Posterior vena cava (tissue), 2 donors: ENCODE measurements around the gene FAM174B. TPM values are rescaled to one million over a fixed set of nuclear protein-coding genes. Genes with fewer than 3 reads are reported as not detected.
"Not testable (repeated sequence)": the region's sequence is repeated elsewhere in the genome, so short reads cannot be mapped to it uniquely, and the experiment has no call there.

ENCODE experiments used
- DNase-seq: peaks from one replicate; pipeline ENCODE4 v3.0.0-alpha.2; 2020; ENCODE audit warnings: low spot score
- intact Hi-C, 2 donors: fragments of 100-400 bp; cut with DNase I; formaldehyde crosslinking; loops; one replicate each; pipeline versions ENCODE4 v1.14.1 to v1.14.2; 2022 to 2023
- total RNA-seq, 2 donors: library from RNA; stranded (reverse); fragmentation: NEBNext Ultra II Directional; extraction: Animal tissue kit (Norgen Biotek cat#: 25700); gene quantifications; one replicate each; pipeline ENCODE4 v1.2.1, GENCODE V29; 2021
- donor health status: DM: yes; HTN: yes; CAD: no.
- donor health status: DM: yes; HTN: yes; CAD: no.

Gene FAM174B
- total RNA-seq, 2 donors from 2014 or later: 8.0 to 9.0 TPM

DNA sequence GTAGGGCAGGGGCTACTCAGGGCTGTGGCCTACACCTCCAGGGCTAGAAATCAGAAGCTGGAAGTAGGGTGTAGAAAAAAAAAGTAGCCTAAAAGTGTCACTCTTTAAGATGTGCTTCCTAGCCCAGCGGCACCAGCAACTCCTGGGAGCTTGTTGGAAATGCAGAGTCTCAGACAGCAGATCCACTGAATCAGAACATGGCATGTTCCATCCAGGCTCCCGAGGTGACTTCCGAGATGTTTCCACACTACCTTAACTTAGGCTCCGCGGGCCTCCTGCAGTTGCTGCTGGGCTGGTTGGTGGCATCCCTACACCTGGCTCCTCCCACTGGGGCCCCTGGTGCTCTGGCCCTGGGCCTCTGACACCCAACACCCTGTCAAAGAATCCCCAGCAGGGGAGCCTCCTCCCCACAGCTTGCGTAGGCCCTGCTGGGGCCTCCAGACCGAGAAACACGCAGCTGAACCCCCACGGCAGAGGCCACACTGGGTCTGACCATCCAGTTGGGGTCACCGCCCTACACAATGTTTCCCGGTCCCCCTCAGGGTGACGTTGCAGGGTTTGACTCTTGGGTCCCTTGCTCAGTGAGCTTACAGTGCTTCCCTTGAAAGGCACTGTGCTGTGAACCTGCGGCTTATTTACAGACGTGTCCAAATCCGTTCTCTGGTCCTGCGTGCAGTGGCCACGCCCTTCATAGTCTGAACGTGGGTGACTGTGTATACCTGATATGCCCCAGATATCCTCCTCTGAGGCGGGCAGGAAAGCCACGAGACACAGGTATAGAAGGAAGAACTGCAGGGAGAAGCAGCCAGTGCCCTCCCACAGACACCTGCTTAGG is 46.5 kb downstream of the FAM174B start:
- DNase-seq: peak; percentile 66
- intact Hi-C loops: loop anchor here in 1 of 2 donors (10.0 kb wide), 1 partner anchor 1856 kb away; no protein-coding TSS in a partner anchor

DNA sequence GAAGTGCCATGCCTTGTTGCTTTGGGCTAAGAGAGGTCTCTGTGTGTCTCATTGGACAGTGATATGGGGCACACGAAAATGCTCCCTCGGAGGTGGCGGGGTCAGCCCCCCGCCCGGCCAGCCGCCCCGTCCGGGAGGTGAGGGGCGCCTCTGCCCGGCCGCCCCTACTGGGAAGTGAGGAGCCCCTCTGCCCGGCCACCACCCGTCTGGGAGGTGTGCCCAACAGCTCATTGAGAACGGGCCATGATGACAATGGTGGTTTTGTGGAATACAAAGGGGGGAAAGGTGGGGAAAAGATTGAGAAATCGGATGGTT is 48.8 kb downstream of the FAM174B start:
- intact Hi-C loops: loop anchor here in 1 of 2 donors (10.0 kb wide), 1 partner anchor 1858 kb away; no protein-coding TSS in a partner anchor
- not testable (repeated sequence) for DNase-seq

DNA sequence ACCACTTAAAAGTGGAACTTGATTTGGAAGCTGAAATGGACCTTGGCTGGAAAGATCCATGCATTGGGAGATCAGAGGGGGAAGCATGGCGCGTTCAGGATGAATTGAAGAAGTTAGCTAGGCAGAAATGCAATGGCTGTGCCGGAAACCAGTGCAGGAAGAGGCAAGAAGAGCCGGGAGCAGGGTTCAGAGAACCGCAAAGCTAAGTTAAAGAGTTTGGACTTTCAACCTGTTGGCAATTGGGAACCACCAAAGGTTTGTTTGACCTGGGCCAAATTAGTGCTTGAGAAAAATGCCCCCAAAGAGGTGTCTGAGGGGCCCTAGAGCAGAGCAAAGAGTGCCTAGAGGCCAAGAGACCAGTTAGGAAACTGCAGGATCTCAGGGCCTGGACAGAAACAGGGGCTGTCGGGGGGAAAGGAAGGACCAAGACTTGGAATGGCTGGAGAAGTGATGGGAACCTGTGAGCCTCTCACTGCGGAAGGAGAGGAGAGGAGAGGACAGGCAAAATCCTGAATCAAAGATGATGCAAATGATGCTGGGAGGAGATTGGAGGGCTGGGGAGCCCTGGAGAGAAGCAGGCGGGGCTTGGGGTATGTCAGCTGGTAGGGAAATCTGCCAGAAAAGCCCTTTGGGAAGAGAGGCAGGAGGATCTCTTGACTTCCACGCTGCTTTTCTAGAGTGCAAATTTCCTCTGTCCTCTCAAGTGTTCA is 49.3 kb downstream of the FAM174B start:
- intact Hi-C loops: loop anchor here in 1 of 2 donors (10.0 kb wide), 1 partner anchor 1859 kb away; no protein-coding TSS in a partner anchor
- DNase-seq: no peak

DNA sequence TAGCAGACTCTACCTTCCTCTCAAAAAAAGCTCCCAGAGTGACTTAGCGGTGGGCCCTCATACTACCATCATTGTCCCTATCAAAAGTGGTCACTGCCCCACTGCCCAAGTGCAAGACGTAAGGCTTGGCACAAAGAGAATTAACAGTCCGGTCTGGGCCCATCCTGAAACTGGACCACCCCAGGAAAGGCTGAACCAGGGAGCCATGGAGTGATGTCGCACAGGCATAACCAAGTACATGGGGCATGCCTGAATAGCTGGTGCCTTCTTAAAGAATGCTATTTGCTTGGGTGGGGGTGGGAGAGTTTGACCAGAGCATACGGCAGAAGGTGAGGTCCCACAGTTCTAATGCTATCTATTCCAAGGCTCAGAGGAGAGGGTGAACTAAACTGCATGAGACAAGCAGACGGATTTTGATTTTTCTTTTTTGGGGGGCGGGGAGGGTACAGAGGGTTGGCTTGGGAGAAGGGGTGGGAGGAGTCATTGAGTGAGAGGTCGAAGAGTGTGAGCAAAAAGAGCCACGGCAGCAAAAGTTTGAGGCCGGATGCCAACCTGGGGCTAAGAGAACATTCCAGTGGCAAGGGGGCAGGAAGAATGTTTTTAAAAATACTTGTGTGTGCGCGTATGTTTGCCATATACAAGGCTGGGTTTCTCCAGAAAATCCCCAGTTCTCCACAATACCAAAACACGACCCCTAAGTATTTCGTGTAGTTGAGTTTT is 50.2 kb downstream of the FAM174B start:
- DNase-seq: no peak
- intact Hi-C loops: loop anchor here in 1 of 2 donors (10.0 kb wide), 1 partner anchor 1859 kb away; no protein-coding TSS in a partner anchor

DNA sequence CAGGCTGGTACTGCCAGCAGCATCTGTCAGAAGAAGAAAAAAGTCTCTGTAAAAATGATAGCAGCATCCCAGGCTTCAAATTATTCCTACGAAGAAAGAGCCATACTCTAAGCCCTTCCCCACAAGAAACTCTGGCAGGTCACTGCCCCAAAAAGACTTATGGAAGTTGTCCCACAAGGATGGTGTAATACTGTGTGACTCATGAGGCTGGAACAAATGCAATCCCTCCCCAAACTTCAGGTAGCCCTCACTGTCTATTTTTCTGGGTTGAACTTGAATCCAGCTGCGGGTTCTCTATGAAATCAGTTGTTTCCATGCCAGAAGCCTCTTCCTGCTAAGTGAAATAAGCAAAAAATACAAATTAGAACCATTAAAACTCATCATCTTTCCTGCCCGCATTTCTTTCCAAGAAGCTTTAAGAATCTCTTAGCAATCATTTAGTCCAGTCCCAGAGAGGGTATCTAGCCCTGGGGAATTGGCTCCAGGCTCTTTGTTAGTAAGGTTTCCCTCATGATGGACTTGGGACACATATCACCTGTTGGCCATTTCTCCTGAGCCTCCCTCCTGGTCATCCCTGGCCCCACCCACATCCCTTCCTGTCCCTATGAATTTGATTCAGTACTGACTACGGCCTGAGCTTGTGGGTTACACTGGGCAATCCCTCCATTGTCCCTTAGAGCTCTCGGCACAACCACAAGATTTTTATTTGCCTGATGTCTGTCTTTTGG is 51.7 kb downstream of the FAM174B start:
- intact Hi-C loops: loop anchor here in 1 of 2 donors (10.0 kb wide), 1 partner anchor 1861 kb away; no protein-coding TSS in a partner anchor
- DNase-seq: no peak

DNA sequence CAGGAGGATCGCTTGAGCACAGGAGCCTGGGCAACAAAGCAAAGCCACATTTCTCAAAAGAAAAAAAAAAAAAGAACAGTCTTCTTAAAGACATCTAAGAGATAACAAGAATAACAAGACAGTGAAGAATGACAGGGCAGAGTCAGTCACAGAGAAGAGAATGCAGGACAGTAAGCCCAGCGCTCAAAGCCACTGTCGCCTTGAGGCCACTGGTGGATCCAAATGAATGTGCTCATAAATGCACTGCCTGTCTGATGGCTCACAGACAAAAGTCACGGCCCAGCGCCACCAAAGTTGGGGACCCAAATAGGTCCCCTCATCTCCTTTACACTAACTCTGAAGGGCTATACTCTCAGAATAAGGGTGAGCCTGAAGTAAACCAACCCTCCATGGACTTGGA is 52.3 kb downstream of the FAM174B start:
- DNase-seq: peak; percentile 44
- intact Hi-C loops: loop anchor here in 1 of 2 donors (10.0 kb wide), 1 partner anchor 1862 kb away; no protein-coding TSS in a partner anchor

DNA sequence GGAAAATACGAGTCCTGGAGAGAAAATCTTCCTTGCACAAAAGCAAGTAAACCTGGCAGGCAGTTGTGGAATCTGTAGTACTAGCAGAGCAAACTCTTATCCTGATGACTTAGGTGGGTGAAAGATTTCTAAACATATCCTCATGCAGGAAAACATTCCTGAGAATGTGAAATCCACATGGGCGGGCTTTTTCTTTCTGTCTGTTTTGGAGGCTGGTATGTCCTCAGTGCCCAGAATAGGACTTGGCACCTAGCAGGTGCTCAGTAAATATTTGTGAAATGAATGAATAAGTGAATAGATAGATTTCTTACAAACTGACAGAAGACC is 53.3 kb downstream of the FAM174B start:
- intact Hi-C loops: loop anchor here in 1 of 2 donors (10.0 kb wide), 1 partner anchor 1863 kb away; no protein-coding TSS in a partner anchor

DNA sequence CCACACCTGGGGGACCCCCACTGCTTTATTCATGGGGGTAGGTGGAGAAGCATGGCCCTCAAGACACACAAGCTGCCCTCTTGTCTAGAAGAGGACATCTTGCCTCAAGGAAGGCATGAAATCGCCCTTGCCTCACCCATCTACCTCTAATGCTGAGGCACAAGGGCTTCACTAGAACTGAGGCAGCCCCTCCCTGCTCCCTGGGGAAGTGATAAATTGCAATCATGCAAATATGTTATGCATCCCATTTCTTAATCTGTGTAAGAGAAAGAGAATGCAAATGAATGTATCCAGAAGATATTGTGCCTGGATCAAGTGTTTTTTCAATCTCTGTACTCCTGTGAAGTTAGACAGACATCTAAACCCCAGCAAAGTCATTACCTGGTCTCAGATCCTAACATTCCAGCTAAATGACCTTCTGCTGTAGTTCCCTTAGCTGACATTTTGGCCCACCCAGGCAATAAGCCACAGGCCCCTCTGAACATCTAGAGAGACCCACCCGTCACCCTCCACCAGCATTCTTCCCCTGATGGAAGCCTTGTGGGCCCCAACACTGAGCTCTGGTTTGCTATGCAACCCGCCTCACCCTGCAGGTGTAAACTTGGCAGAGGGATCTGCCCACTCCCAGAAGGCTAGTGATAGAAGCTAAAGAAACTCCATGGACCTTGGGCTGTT is 53.8 kb downstream of the FAM174B start:
- peak; percentile 23 for DNase-seq
- intact Hi-C loops: loop anchor here in 1 of 2 donors (10.0 kb wide), 1 partner anchor 1863 kb away; no protein-coding TSS in a partner anchor

More for the DNA sequence above, 53.3 kb downstream of the FAM174B start:
- DNase-seq: no peak

DNA sequence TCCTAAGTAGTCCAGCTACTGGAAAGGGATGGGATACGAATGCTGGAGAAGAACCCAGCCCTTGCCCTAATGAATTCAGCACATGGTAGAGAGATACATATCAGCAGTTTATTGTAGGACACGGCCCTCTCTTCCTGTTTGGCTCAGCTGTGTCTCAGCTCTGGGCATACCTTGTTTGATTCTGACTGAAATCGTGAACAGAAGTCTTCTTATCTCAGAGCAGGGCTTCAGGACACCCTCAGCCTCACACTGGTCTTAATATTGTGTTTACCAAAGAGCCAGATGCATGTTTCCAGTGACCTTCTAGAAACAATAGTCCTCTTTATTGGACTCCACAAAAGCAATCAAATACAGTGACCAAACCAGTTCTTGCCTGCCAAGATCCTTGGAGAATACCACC is 54.7 kb downstream of the FAM174B start:
- intact Hi-C loops: loop anchor here in 1 of 2 donors (10.0 kb wide), 1 partner anchor 1864 kb away; no protein-coding TSS in a partner anchor
- DNase-seq: no peak

DNA sequence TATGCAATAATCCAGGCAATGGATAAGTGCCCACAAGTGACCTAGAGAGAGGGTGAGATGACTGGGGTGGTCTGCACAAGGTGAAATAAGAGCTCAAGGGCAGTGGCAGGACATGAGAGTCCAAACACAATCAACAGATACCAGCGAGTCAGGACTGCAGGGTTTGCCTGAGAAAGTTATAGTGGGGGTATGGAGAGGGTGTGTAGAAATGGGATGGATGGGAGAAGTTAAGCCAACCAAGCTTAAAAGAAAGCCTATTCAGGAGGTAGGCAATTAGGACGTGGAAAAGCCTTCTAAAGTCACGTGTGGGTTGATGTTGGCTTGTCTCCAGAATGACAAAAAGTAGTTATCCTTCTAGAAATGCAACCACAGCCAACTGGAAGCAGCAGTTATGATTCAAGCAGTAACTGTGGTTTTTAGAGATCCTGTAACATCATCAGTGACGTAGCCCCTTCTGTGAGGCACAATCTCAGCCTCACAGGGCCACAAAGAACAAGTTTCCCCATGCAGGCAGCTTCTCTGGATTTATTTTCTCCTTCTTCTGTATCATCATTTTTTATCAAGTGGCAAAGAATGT is 56.1 kb downstream of the FAM174B start:
- intact Hi-C loops: no loop called here
- no peak for DNase-seq

DNA sequence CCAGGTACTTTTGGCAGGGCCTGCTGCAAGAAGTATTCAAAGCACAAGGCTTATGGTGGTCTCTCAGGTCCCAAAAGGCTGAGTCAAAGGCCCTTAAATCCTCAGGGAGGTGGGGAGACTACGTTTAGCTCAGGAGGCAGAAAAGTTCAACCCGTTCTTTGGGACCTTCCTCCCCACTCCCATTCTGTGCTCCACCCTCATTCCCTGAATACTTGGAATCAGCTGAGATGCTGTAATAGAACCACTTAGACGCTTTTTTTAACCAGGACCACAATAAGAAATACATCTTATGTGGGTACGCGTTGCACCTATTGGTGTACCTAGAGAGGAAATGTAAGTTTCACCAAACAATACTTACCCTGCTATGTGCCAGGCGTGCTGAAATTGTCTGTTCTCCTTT is 58.0 kb downstream of the FAM174B start:
- no peak for DNase-seq
- intact Hi-C loops: no loop called here

DNA sequence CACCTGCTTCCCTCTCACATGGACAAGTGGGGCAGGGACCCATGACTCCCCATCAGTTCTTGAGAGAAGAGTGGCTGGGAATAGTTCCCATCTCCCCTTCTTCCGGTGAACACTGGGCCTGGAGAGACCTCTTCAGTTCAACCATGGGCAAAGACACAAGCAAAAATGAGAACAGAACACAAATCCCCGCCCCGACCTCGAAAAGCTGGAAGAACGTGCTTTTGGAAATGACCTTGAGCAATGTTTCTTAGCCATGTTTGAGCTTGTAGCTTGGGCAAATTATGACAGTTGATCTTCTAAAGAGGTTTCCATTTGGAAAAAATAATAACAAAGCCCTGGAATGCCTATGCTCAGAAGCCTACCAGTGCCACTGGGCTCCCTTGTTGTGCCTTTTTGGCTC is 59.0 kb downstream of the FAM174B start:
- intact Hi-C loops: no loop called here
- DNase-seq: no peak

DNA sequence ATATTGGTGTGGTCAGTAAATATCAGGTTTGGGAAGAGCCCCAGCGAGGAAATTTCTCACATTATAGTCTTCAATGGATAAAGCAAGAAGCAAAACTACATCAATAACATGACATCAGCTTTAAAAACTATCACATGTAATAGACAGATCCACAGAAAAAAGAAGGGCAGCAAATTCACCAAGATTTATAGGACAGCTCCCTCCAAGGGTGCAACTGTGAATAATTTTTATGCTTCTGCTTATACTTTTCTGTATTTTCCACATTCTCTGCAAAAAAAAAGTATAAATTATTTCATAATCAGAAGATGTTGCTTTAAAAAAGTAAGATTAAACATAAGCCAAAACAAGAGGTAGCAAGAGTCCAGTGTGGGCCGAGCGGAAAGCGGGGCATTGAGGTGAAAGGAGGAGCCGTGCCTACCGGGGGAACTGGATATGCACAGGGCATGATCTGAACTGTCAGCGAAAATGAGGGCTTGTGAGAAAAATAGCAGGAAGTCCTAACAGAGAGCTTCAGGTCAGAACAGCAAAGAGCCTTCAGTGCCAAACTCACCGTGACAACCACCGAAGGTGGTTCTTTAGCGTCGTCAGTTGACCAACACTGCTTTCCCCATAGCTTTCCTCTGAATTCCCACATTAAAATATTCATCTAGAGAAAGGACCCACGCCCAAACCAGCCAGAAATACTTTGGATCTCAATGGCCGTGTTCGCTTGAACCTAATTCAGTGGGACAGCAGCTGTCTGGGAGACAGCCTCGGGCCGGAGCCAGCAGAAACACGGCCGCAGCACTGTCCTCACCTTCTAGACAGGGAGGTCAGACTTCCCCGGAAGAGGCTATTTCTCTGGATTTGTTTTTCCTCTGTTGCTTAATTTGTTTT is 59.8 kb downstream of the FAM174B start:
- peak; percentile 50 for DNase-seq
- intact Hi-C loops: no loop called here

DNA sequence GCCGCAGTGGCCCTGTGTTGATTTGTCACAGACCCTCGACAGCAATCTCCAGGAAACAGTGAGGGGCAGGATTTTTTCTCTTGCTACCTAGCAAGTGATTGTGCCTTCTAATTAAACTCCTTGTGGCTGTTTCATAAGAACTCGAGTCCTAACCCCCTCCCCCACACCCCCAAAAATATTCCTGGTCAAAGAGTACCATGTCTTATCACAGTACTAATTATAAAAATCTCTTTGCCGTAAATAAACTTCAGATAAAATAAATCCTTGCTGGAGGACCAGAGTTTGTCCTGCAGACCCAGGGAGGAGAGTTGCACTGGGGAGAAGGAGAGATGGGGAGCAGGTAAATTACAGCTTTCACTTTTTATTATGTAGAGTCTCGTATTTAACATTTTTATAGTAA is 64.3 kb downstream of the FAM174B start:
- no peak for DNase-seq
- intact Hi-C loops: no loop called here

DNA sequence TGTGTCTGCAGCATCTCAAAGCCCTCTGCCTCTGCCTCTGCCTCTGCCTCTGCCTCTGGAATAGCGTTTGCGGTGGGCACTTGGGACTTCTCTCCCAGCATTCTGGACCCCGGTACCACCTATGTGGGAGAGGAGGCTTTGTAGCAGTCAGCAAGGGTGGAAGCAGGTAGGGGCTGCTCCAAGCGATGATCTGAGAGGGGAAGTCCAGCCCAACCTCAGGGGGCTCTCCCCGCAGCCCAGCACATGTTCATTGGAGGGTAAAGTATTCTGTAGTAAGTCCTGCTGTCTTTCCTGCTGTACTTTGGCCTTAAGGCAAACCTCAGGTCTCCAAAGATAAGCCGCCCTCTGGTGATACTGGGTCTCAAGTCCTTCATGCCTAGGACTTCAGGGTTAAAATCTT is 68.6 kb downstream of the FAM174B start:
- intact Hi-C loops: no loop called here
- DNase-seq: no peak

DNA sequence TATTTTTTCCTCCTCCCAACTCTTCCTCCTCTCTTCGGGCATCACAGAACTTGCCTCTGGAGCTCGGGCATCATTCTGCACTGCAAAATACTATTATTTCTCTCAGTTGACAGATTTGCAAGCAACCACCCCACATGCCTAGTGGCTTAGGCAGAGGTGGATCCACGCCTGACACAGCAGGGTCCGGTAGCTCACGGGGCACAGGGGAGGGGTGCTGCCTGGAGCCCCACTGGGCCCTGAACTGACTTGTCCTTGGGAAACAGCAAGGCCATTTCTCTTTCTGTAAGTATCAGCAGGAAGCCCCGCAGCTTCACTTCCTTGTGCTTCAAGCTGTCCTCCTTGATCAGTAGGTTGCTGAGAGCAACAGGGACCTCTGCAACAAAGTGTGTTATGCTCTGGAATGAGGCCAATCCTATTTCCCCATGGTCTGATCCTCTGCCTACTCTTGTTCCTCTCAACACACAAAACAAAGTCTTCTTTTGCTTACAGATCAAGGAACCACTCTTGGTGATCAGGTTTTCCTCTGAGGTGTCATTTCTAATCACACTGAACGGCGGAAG is 69.1 kb downstream of the FAM174B start:
- no peak for DNase-seq
- intact Hi-C loops: no loop called here

DNA sequence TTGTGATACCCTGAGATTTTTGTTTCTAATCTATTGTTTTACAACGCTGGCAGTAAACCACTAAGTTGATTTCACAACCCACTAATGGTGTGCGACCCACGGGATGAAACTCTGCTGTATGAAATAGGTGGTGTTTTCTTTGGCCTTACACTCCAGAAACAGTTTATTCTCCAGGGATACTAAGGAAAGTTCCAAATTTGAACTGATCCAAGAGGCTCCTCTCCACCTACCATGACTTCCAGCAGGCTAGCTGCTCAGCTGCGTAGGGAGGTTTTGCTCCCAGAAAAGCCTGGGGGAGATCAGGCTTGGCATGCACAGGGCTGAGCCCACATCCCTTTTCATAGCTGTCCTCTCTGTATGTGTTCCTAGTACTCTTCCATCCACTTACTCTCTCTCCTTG is 71.5 kb downstream of the FAM174B start:
- no peak for DNase-seq
- intact Hi-C loops: no loop called here
